Mesenchymal stem cell (in vitro differentiated cells and primary cell): ENCODE data around the gene MYL5.

ENCODE experiments used
- DNase-seq: peaks from one replicate; pipeline ENCODE4 v3.0.0-alpha.2; 2013
- H2AFZ ChIP-seq: one replicate; pipeline ENCODE4 v1.6.1; 2013; ENCODE audit warnings: low read depth, mild to moderate bottlenecking, control low read depth, inconsistent platforms, low read length, moderate library complexity
- H2AK5ac ChIP-seq: 2 replicates; pipeline ENCODE4 v1.6.1; 2013; ENCODE audit warnings: low read length, moderate library complexity, mild to moderate bottlenecking, inconsistent platforms; ENCODE audit not compliant: severe bottlenecking
- H2BK120ac ChIP-seq: one replicate; pipeline ENCODE4 v1.6.1; 2013; ENCODE audit warnings: low read depth, mild to moderate bottlenecking, inconsistent platforms, low read length, moderate library complexity
- H2BK12ac ChIP-seq, 2 experiments: one replicate each; pipeline ENCODE4 v1.6.1; 2013; ENCODE audit warnings: inconsistent platforms in 2 of 2, low read length in 2 of 2, mild to moderate bottlenecking in 2 of 2, moderate library complexity in 2 of 2, control low read depth in 1 of 2
- H2BK15ac ChIP-seq: one replicate; pipeline ENCODE4 v1.6.1; 2013; ENCODE audit warnings: mild to moderate bottlenecking, low read depth, inconsistent platforms; ENCODE audit not compliant: poor library complexity, severe bottlenecking
- H2BK5ac ChIP-seq: 2 replicates; pipeline ENCODE4 v1.6.1; 2013; ENCODE audit warnings: low read depth, mild to moderate bottlenecking, low read length, control low read depth, inconsistent platforms; ENCODE audit not compliant: poor library complexity, severe bottlenecking
- H3K14ac ChIP-seq, 2 experiments: one replicate each; pipeline ENCODE4 v1.6.1; 2013; ENCODE audit warnings: inconsistent platforms in 2 of 2, low read length in 2 of 2, control low read depth in 1 of 2, mild to moderate bottlenecking in 1 of 2, moderate library complexity in 1 of 2
- H3K18ac ChIP-seq, 2 experiments: one replicate each; pipeline ENCODE4 v1.6.1; 2013; ENCODE audit warnings: inconsistent platforms in 2 of 2, low read length in 2 of 2, control low read depth in 1 of 2, low read depth in 1 of 2, mild to moderate bottlenecking in 1 of 2
- H3K23ac ChIP-seq, 2 experiments: one replicate each; pipeline ENCODE4 v1.6.1; 2013; ENCODE audit warnings: inconsistent platforms in 2 of 2, low read length in 2 of 2, mild to moderate bottlenecking in 2 of 2, moderate library complexity in 2 of 2, control low read depth in 1 of 2
- H3K27ac ChIP-seq: 2 replicates; pipeline ENCODE4 v1.5.1; 2013; ENCODE audit warnings: mild to moderate bottlenecking, moderate library complexity, low read length, control low read depth, inconsistent platforms; ENCODE audit not compliant: poor library complexity, severe bottlenecking
- H3K27me3 ChIP-seq, 2 experiments: 2 replicates each; pipeline versions ENCODE4 v1.6.1 to v1.7.0; 2013; ENCODE audit warnings: low read length in 2 of 2, mild to moderate bottlenecking in 2 of 2, moderate library complexity in 2 of 2, control low read depth in 1 of 2, inconsistent platforms in 1 of 2; ENCODE audit not compliant: control insufficient read depth in 1 of 2, insufficient read depth in 1 of 2
- H3K36me3 ChIP-seq, 2 experiments: 2 replicates each; pipeline versions ENCODE4 v1.6.1 to v1.7.0; 2013; ENCODE audit warnings: low read length in 2 of 2, control low read depth in 1 of 2, inconsistent platforms in 1 of 2, low read depth in 1 of 2, mild to moderate bottlenecking in 1 of 2; ENCODE audit not compliant: insufficient read depth in 2 of 2, control insufficient read depth in 1 of 2
- H3K4ac ChIP-seq, 2 experiments: one replicate each; pipeline ENCODE4 v1.6.1; 2013; ENCODE audit warnings: inconsistent platforms in 2 of 2, low read length in 2 of 2, mild to moderate bottlenecking in 2 of 2, moderate library complexity in 2 of 2, control low read depth in 1 of 2, low read depth in 1 of 2
- H3K4me1 ChIP-seq: 2 replicates; pipeline ENCODE4 v1.6.1; 2013; ENCODE audit warnings: low read depth, low read length, control low read depth; ENCODE audit not compliant: control insufficient read depth, insufficient read depth
- H3K4me2 ChIP-seq: 2 replicates; pipeline ENCODE4 v1.6.1; 2013; ENCODE audit warnings: low read length, mild to moderate bottlenecking, inconsistent platforms; ENCODE audit not compliant: poor library complexity, severe bottlenecking
- H3K4me3 ChIP-seq, 2 experiments: 2 replicates each; pipeline versions ENCODE4 v1.5.1 to v1.7.0; 2013; ENCODE audit warnings: low read length in 2 of 2, mild to moderate bottlenecking in 2 of 2, control low read depth in 1 of 2, low read depth in 1 of 2; ENCODE audit not compliant: insufficient read depth in 1 of 2
- H3K79me1 ChIP-seq: replicated peaks from 2 replicates; pipeline ENCODE4 v1.6.1; 2013; ENCODE audit warnings: mild to moderate bottlenecking, control low read depth, low read length, inconsistent platforms; ENCODE audit not compliant: poor library complexity, severe bottlenecking
- H3K9ac ChIP-seq: 2 replicates; pipeline ENCODE4 v1.7.0; 2013; ENCODE audit warnings: mild to moderate bottlenecking, low read length, moderate library complexity
- H3K9me3 ChIP-seq: 2 replicates; pipeline ENCODE4 v1.7.0; 2013; ENCODE audit warnings: mild to moderate bottlenecking, low read length; ENCODE audit not compliant: control insufficient read depth
- H4K8ac ChIP-seq: one replicate; pipeline ENCODE4 v1.6.1; 2013; ENCODE audit warnings: inconsistent platforms, mild to moderate bottlenecking, low read length, moderate library complexity
- H4K91ac ChIP-seq: one replicate; pipeline ENCODE4 v1.6.1; 2013; ENCODE audit warnings: mild to moderate bottlenecking, low read length, inconsistent platforms
- WGBS: methylation state at CpG from one replicate; pipeline ENCODE4 v1.1.7; 2013; ENCODE audit warnings: mixed read lengths; 5-methylcytosine and 5-hydroxymethylcytosine counted together

MYL5 gene

DNA sequence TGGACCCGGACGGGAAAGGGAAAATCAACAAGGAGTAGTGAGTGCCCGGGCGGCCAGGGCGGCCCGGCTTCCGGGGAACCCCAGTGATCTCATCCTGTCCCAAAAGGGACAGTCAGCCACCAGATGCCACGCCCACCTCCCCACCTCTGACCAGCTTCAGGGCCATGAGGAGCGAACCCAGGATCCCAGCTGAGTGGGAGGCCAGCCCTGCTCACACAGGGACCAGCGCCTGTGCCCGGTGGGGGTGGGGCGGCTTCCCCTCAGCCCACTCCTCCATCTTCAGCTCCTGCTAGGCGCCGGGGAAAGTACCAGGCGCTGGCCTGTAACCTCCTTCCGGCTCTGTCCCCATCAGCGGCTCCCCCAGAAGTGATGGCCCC is 6.2 kb downstream of the MYL5 start:
- Histone ChIP-seq H3K27ac (no peak overlapping the region), H3K18ac (peak overlapping the region; percentile 11 to 82), H3K14ac (no peak overlapping the region), H3K4me1 (peaks cover 48% of the 10 kb centered on the region), H3K23ac (no peak overlapping the region), H4K8ac (peak overlapping the region; percentile 90), H4K91ac (peak overlapping the region; percentile 56), H3K4me3 (peak overlapping the region; percentile 47 to 49), H2AK5ac (no peak overlapping the region), H2BK5ac (no peak overlapping the region), H2BK15ac (peak overlapping the region; percentile 64), H3K27me3 (no peaks in the 10 kb centered on the region), H2AFZ (peak overlapping the region; percentile 21), H3K36me3 (peaks cover 14 to 25% of the 10 kb centered on the region in 2 experiments), H3K79me1 (peaks cover 1% of the 10 kb centered on the region), H3K9ac (peak overlapping the region; percentile 59), H2BK12ac (no peak overlapping the region), H3K9me3 (no peaks in the 10 kb centered on the region), H3K4me2 (peak overlapping the region; percentile 72), H2BK120ac (peak overlapping the region; percentile 29), H3K4ac (peak overlapping the region; percentile 3 to 22)
- WGBS: 63% methylated on average over 11 of the region's 17 CpGs
- no peak for DNase-seq

GRCh38 chr4:680928-681645 is 6.7 kb downstream of the MYL5 start:
- peak overlapping the region; percentile 64 for H2BK15ac ChIP-seq
- 4% methylated on average over 21 of the region's 62 CpGs for WGBS

GRCh38 chr4:681736-682451 is 7.6 kb downstream of the MYL5 start:
- H3K4me1 ChIP-seq: peaks cover 49% of the 10 kb centered on the region
- DNase-seq: no peak
- H3K4ac ChIP-seq: no peak overlapping the region
- no peak overlapping the region for H2BK120ac ChIP-seq
- H4K91ac ChIP-seq: no peak overlapping the region
- H3K4me3 ChIP-seq: no peak overlapping the region
- H3K27ac ChIP-seq: no peak overlapping the region
- no peak overlapping the region for H2AFZ ChIP-seq
- no peaks in the 10 kb centered on the region for H3K79me1 ChIP-seq
- no peak overlapping the region for H3K14ac ChIP-seq
- no peaks in the 10 kb centered on the region for H3K9me3 ChIP-seq
- H2BK5ac ChIP-seq: no peak overlapping the region
- H2BK12ac ChIP-seq: no peak overlapping the region
- no peak overlapping the region for H3K9ac ChIP-seq
- H3K23ac ChIP-seq: no peak overlapping the region
- H3K18ac ChIP-seq: no peak overlapping the region
- peak overlapping the region; percentile 56 for H4K8ac ChIP-seq
- 69% methylated on average over 51 of the region's 58 CpGs for WGBS
- H3K36me3 ChIP-seq: peaks cover 18 to 23% of the 10 kb centered on the region in 2 experiments
- no peak overlapping the region for H2BK15ac ChIP-seq
- H3K27me3 ChIP-seq: no peaks in the 10 kb centered on the region
- H3K4me2 ChIP-seq: no peak overlapping the region
- H2AK5ac ChIP-seq: no peak overlapping the region

More at GRCh38 chr4:680928-681645, 6.7 kb downstream of the MYL5 start:
- Histone ChIP-seq H3K4ac (peak overlapping the region; percentile 3 to 22), H2AK5ac (no peak overlapping the region), H2AFZ (peak overlapping the region; percentile 21), H3K18ac (peak overlapping the region; percentile 11 to 82), H3K4me1 (peaks cover 47% of the 10 kb centered on the region), H3K23ac (no peak overlapping the region), H2BK5ac (no peak overlapping the region), H3K36me3 (peaks cover 16 to 25% of the 10 kb centered on the region in 2 experiments), H4K91ac (peak overlapping the region; percentile 56), H3K79me1 (no peaks in the 10 kb centered on the region), H3K4me2 (peak overlapping the region; percentile 72), H3K9ac (peak overlapping the region; percentile 59), H3K14ac (no peak overlapping the region), H4K8ac (peak overlapping the region; percentile 90), H3K27me3 (no peaks in the 10 kb centered on the region), H2BK12ac (peak overlapping the region in 1 of 2 experiments; percentile 42), H3K27ac (no peak overlapping the region), H3K4me3 (peak overlapping the region; percentile 47 to 49), H2BK120ac (peak overlapping the region; percentile 29), H3K9me3 (no peaks in the 10 kb centered on the region)
- peak; percentile 70 for DNase-seq

- no peak overlapping the region for H4K91ac ChIP-seq
- no peak overlapping the region for H2AFZ ChIP-seq
- no peak overlapping the region for H2BK5ac ChIP-seq
- H3K23ac ChIP-seq: no peak overlapping the region
- 97% methylated on average over 23 of the region's 23 CpGs for WGBS
- no peak overlapping the region for H2BK120ac ChIP-seq
- no peaks in the 10 kb centered on the region for H3K79me1 ChIP-seq
- no peak for DNase-seq
- H2BK12ac ChIP-seq: no peak overlapping the region
- H3K14ac ChIP-seq: no peak overlapping the region
- H3K4me2 ChIP-seq: no peak overlapping the region
- H3K4me3 ChIP-seq: no peak overlapping the region
- H3K27me3 ChIP-seq: no peaks in the 10 kb centered on the region
- H3K18ac ChIP-seq: no peak overlapping the region
- H3K4ac ChIP-seq: no peak overlapping the region
- no peak overlapping the region for H2BK15ac ChIP-seq
- H2AK5ac ChIP-seq: no peak overlapping the region
- H3K36me3 ChIP-seq: peaks cover 18 to 21% of the 10 kb centered on the region in 2 experiments
- no peak overlapping the region for H4K8ac ChIP-seq
- H3K27ac ChIP-seq: no peak overlapping the region
- no peak overlapping the region for H3K9ac ChIP-seq
- H3K9me3 ChIP-seq: no peaks in the 10 kb centered on the region
- peaks cover 49% of the 10 kb centered on the region for H3K4me1 ChIP-seq
These were observed 8.3 kb downstream of the MYL5 start for GRCh38 chr4:682490-683172.
